Measurements from ENCODE around the gene FGR.

The FGR gene

GRCh38 chr1:27585684-27586083 is 49.3 kb downstream of the FGR start:
- no peak for DNase-seq

- DNase-seq: no peak
These were observed 50.5 kb downstream of the FGR start for GRCh38 chr1:27584453-27584852.

GRCh38 chr1:27583479-27583878 is 51.5 kb downstream of the FGR start:
- no peak for DNase-seq

- no peak for DNase-seq
These were observed 53.2 kb downstream of the FGR start for GRCh38 chr1:27581823-27582243.

- DNase-seq: no peak
These were observed 57.3 kb downstream of the FGR start for GRCh38 chr1:27577504-27578188.

- DNase-seq: no peak
These were observed 58.2 kb downstream of the FGR start for GRCh38 chr1:27576806-27577227.

GRCh38 chr1:27575840-27576331 is 59.1 kb downstream of the FGR start:
- DNase-seq: no peak

GRCh38 chr1:27574871-27575831 is 59.8 kb downstream of the FGR start:
- no peak for DNase-seq

GRCh38 chr1:27574001-27574781 is 60.8 kb downstream of the FGR start:
- DNase-seq: no peak

GRCh38 chr1:27572679-27573426 is 62.1 kb downstream of the FGR start:
- no peak for DNase-seq

- DNase-seq: no peak
These were observed 62.8 kb downstream of the FGR start for GRCh38 chr1:27572019-27572678.

GRCh38 chr1:27571439-27572018 is 63.5 kb downstream of the FGR start:
- DNase-seq: no peak

- no peak for DNase-seq
These were observed 64.2 kb downstream of the FGR start for GRCh38 chr1:27570784-27571183.

- DNase-seq: no peak
These were observed 64.6 kb downstream of the FGR start for GRCh38 chr1:27570356-27570755.

- no peak for DNase-seq
These were observed 65.3 kb downstream of the FGR start for GRCh38 chr1:27569506-27570291.

GRCh38 chr1:27569088-27569460 is 65.9 kb downstream of the FGR start:
- DNase-seq: no peak

- peak; percentile 96 for DNase-seq
These were observed 66.5 kb downstream of the FGR start for GRCh38 chr1:27568300-27569087.

- DNase-seq: no peak
These were observed 67.0 kb downstream of the FGR start for GRCh38 chr1:27567971-27568299.

GRCh38 chr1:27567146-27567526 is 67.8 kb downstream of the FGR start:
- DNase-seq: no peak

Data from activated CD8-positive, alpha-beta memory T cell treated with anti-CD3 and anti-CD28 coated beads, Interleukin-2, amount 50 U/mL, for 48 hours (primary cell).